Endothelial cell of umbilical vein (primary cell): ENCODE results near the gene AAMDC. TPM values are rescaled to one million over a fixed set of nuclear protein-coding genes. Genes with fewer than 3 reads are reported as not detected.

Source experiments
- BruUV-seq: library from RNA; stranded (reverse); fragments of 400-500 nt; replicated peaks from 2 replicates; lab custom pipeline; 2021; lab: Mats Ljungman, UMichigan
- CTCF ChIA-PET: fragments of 300-600, 350-600 bp; sonication (Branson Sonifier 250); formaldehyde crosslinking; loops from one replicate; lab custom pipeline; 2021; ENCODE audit warnings: antibody characterized with exemption, inconsistent platforms; lab: Charles Lee
- POLR2A ChIA-PET: fragments of 300-600, 350-600 bp; sonication (Branson Sonifier 250); formaldehyde crosslinking; loops from one replicate; lab custom pipeline; 2021; ENCODE audit warnings: antibody characterized with exemption, inconsistent platforms; lab: Charles Lee
- DNase-seq: peaks from one replicate; pipeline ENCODE4 v3.0.0-alpha.2; 2011; ENCODE audit warnings: low read depth, low spot score
- FAIRE-seq: peaks from 2 replicates; lab custom pipeline; 2011; peaks lifted over from hg19 to GRCh38; lab: Jason Lieb, UNC
- H2AFZ ChIP-seq: 2 replicates; pipeline ENCODE4 v1.6.0; 2012; ENCODE audit warnings: low read depth, low read length, control low read depth, inconsistent platforms
- H3K27ac ChIP-seq: 2 replicates; pipeline ENCODE4 v1.5.1; 2011; ENCODE audit warnings: low read depth, mild to moderate bottlenecking, control low read depth, low read length, moderate library complexity; ENCODE audit not compliant: insufficient read depth
- H3K27me3 ChIP-seq, 2 experiments: 2 replicates each; pipeline versions ENCODE4 v1.6.0 to v1.6.1; 2011; ENCODE audit warnings: low read length in 2 of 2, mixed read lengths in 1 of 2; ENCODE audit not compliant: control insufficient read depth in 2 of 2, insufficient read depth in 2 of 2
- H3K36me3 ChIP-seq, 2 experiments: 2 replicates in 1 of 2; 3 replicates in 1 of 2; pipeline ENCODE4 v1.5.1; 2011; ENCODE audit warnings: low read length in 2 of 2, mild to moderate bottlenecking in 1 of 2, moderate library complexity in 1 of 2; ENCODE audit not compliant: control insufficient read depth in 2 of 2, insufficient read depth in 2 of 2; ENCODE audit errors: extremely low read depth in 1 of 2
- H3K4me1 ChIP-seq: 3 replicates; pipeline ENCODE4 v1.5.1; 2011; ENCODE audit warnings: mild to moderate bottlenecking, low read length; ENCODE audit not compliant: control insufficient read depth, insufficient read depth; ENCODE audit errors: extremely low read depth
- H3K4me2 ChIP-seq: 2 replicates; pipeline ENCODE4 v1.6.1; 2011; ENCODE audit warnings: low read length, control low read depth, mixed read lengths; ENCODE audit not compliant: insufficient read depth
- H3K4me3 ChIP-seq, 3 experiments: fragments of 200-600 bp in 1 of 3; sonication (generic), shearing (Covaris generic) in 1 of 3; replicated peaks in 1 of 3; 2 replicates each; pipeline ENCODE4 v1.5.1; 2011 to 2016; ENCODE audit warnings: control low read depth in 3 of 3, low read length in 3 of 3, mild to moderate bottlenecking in 2 of 3, inconsistent platforms in 1 of 3, low read depth in 1 of 3, moderate library complexity in 1 of 3; ENCODE audit not compliant: insufficient read depth in 1 of 3
- H3K79me2 ChIP-seq: 2 replicates; pipeline ENCODE4 v1.6.0; 2012; ENCODE audit warnings: low read length, inconsistent platforms; ENCODE audit not compliant: control insufficient read depth, insufficient read depth
- H3K9ac ChIP-seq: replicated peaks from 2 replicates; pipeline ENCODE3; 2011; ENCODE audit warnings: low read length, control low read depth; ENCODE audit not compliant: insufficient read depth; ENCODE audit errors: extremely low read depth
- H3K9me1 ChIP-seq: replicated peaks from 3 replicates; pipeline ENCODE4 v1.6.0; 2011; ENCODE audit warnings: mild to moderate bottlenecking, low read length; ENCODE audit not compliant: control insufficient read depth, insufficient read depth; ENCODE audit errors: extremely low read depth
- H3K9me3 ChIP-seq: replicated peaks from 2 replicates; pipeline ENCODE4 v1.5.1; 2012; ENCODE audit warnings: low read length, inconsistent platforms; ENCODE audit not compliant: control insufficient read depth, insufficient read depth
- H4K20me1 ChIP-seq: replicated peaks from 2 replicates; pipeline ENCODE3; 2011; ENCODE audit warnings: mild to moderate bottlenecking, low read length; ENCODE audit not compliant: control insufficient read depth, insufficient read depth; ENCODE audit errors: extremely low read depth
- EZH2 ChIP-seq: IDR thresholded peaks from 2 replicates; pipeline ENCODE4 v1.6.1; 2012; ENCODE audit warnings: borderline replicate concordance, low read depth, mild to moderate bottlenecking, moderate library complexity, low read length, inconsistent platforms; ENCODE audit not compliant: severe bottlenecking
- FOS ChIP-seq: IDR thresholded peaks from 2 replicates; pipeline ENCODE4 v1.6.1; 2011; ENCODE audit warnings: mild to moderate bottlenecking, low read length, moderate library complexity, borderline replicate concordance; ENCODE audit not compliant: insufficient read depth
- GATA2 ChIP-seq: IDR thresholded peaks from 2 replicates; pipeline ENCODE4 v1.7.0; 2011; ENCODE audit warnings: low read depth, mild to moderate bottlenecking, moderate library complexity, mixed read lengths, low read length; ENCODE audit not compliant: insufficient read length, insufficient read depth
- JUN ChIP-seq: IDR thresholded peaks from 2 replicates; pipeline ENCODE4 v1.6.1; 2011; ENCODE audit warnings: borderline replicate concordance, low read depth; ENCODE audit not compliant: insufficient read length, insufficient read depth
- MYC ChIP-seq: IDR thresholded peaks from one replicate; pipeline ENCODE4 v1.6.1; 2011; ENCODE audit warnings: mild to moderate bottlenecking, low read depth, low read length
- POLR2A ChIP-seq: IDR thresholded peaks from 2 replicates; pipeline ENCODE4 v1.6.1; 2012; ENCODE audit warnings: low read depth, mild to moderate bottlenecking, control low read depth, low read length
- POLR2AphosphoS5 ChIP-seq: IDR thresholded peaks from 2 replicates; pipeline ENCODE4 v1.6.1; 2012; ENCODE audit warnings: low read depth, mild to moderate bottlenecking, control low read depth, low read length, moderate library complexity; ENCODE audit not compliant: insufficient read depth
- dilution Hi-C: fragments of 300-500 bp; cut with MboI; formaldehyde crosslinking; loops from one replicate; pipeline ENCODE4 v1.15.0; 2019; ENCODE audit warnings: low sequenced_read_pairs; ENCODE audit not compliant: extremely low pct_ligation_motif_present
- intact Hi-C: fragments of 100-400 bp; cut with micrococcal nuclease; formaldehyde crosslinking; loops from one replicate; pipeline ENCODE4 v1.10.0; 2022
- polyA plus RNA-seq, 4 experiments: library from polyadenylated mRNA; depleted of rRNA in 3 of 4; stranded (reverse) in 3 of 4; unstranded in 1 of 4; fragments of >200 nt; gene quantifications; 2 replicates each; pipeline versions ENCODE4 v1.2.1 to v1.2.3, GENCODE V29; 2011 to 2012; ENCODE audit warnings: missing spikeins in 1 of 4
- total RNA-seq: library from RNA; stranded (reverse); gene quantifications from 2 replicates; pipeline ENCODE4 v1.2.3, GENCODE V29; 2021
- TF ChIP-seq, protein P1 (sequence below): IDR thresholded peaks from 2 replicates; pipeline ENCODE4 v1.6.1; 2011; ENCODE audit not compliant: insufficient read depth, insufficient read length
- TF ChIP-seq, protein P2 (sequence below), 2 donors: IDR thresholded peaks; 1 replicate in 1 of 2; 2 replicates in 1 of 2; pipeline ENCODE4 v1.5.1; 2011; ENCODE audit warnings: low read length in 2 of 2, mild to moderate bottlenecking in 2 of 2, moderate library complexity in 2 of 2, control low read depth in 1 of 2, inconsistent platforms in 1 of 2, low read depth in 1 of 2; ENCODE audit not compliant: insufficient read depth in 1 of 2; ENCODE audit errors: extremely low read depth in 1 of 2

The AAMDC gene
- total and polyA plus RNA-seq, 2 donors (not counting 3 experiments of a cell fraction or from before 2014, with no cell fraction given) = 48.1 to 51.0 TPM

DNA sequence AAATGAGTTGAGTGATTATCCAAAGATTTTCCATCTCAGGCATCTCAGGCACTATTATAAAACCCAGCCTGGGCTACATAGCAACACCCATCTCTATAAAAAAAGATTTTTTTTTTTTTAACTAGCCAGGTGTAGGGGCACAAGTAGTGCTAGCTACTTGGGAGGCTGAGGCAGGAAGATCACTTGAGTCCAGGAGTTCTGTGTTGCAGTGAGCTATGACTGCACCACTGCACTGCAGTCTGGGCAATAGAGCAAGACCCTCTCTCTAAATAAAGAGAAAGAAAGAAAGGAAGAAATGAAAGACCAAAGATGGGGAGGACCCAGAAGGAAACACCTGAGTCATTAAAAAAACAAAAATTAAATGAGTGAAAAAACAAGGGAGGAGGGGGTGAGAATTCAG is 14.5 kb upstream of the AAMDC start:
- Histone ChIP-seq H2AFZ (no peak overlapping the region), H3K4me2 (no peak overlapping the region), H3K4me1 (peaks cover 11% of the 10 kb centered on the region), H4K20me1 (peaks cover 17% of the 10 kb centered on the region), H3K79me2 (peaks cover 86% of the 10 kb centered on the region), H3K27me3 (no peaks in the 10 kb centered on the region), H3K27ac (no peak overlapping the region), H3K36me3 (peaks cover 0 to 3% of the 10 kb centered on the region in 2 experiments), H3K9me3 (no peaks in the 10 kb centered on the region), H3K4me3 (no peak overlapping the region), H3K9me1 (no peaks in the 10 kb centered on the region), H3K9ac (no peak overlapping the region)
- POLR2A ChIA-PET = no interaction called here
- CTCF ChIA-PET = no interaction called here
- no TSS peak for BruUV-seq
- dilution Hi-C loops (no loop called here), intact Hi-C loops (no loop called here)
- DNase-seq (no peak), FAIRE-seq (no peak)
- TF ChIP-seq POLR2AphosphoS5 = no peak
- no peak for TF ChIP-seq GATA2
- no peak for TF ChIP-seq JUN
- TF ChIP-seq, protein P1, sequence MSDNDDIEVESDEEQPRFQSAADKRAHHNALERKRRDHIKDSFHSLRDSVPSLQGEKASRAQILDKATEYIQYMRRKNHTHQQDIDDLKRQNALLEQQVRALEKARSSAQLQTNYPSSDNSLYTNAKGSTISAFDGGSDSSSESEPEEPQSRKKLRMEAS = no peak
- TF ChIP-seq EZH2 = no peak
- no peak for TF ChIP-seq FOS
- TF ChIP-seq, protein P2, sequence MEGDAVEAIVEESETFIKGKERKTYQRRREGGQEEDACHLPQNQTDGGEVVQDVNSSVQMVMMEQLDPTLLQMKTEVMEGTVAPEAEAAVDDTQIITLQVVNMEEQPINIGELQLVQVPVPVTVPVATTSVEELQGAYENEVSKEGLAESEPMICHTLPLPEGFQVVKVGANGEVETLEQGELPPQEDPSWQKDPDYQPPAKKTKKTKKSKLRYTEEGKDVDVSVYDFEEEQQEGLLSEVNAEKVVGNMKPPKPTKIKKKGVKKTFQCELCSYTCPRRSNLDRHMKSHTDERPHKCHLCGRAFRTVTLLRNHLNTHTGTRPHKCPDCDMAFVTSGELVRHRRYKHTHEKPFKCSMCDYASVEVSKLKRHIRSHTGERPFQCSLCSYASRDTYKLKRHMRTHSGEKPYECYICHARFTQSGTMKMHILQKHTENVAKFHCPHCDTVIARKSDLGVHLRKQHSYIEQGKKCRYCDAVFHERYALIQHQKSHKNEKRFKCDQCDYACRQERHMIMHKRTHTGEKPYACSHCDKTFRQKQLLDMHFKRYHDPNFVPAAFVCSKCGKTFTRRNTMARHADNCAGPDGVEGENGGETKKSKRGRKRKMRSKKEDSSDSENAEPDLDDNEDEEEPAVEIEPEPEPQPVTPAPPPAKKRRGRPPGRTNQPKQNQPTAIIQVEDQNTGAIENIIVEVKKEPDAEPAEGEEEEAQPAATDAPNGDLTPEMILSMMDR (IDR thresholded peaks at IDR 0.05; ENCODE audit: extremely low read depth in 1 of 2, insufficient read depth in 1 of 2, low read depth in 1 of 2, low read length in 2 of 2) = no peak
- no peak for TF ChIP-seq POLR2A
- no peak for TF ChIP-seq MYC
